ENCODE data around the gene ZNF821.
"Not testable (repeated sequence)": the region's sequence is repeated elsewhere in the genome, so short reads cannot be mapped to it uniquely, and the experiment has no call there.

Gene ZNF821

DNA sequence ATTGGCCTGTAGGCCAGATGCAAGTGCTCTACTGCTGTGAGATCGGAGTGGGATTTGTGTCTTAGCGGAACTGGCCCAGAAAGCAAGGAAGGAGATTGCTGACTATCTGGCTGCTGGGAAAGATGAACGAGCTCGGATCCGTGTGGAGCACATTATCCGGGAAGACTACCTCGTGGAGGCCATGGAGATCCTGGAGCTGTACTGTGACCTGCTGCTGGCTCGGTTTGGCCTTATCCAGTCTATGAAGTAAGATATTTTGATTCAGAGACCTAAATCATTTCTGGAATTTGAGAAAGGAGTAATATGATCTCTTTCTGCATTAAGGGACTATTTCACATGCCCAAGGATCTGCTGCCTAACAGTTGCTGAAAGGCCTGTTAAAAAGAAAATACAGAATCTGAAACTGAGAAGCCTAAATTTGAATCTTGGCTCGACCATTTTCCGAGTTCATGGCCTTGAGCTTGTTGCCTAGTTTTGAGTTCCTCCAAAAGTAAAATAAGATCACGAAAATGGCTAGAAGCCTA, 32.5 kb upstream of the ZNF821 start:
- TF ChIP-seq CTCF (IDR thresholded peaks at IDR 0.05; ENCODE audit: insufficient read depth, low read depth, low read length, missing control alignments) = no peak

DNA sequence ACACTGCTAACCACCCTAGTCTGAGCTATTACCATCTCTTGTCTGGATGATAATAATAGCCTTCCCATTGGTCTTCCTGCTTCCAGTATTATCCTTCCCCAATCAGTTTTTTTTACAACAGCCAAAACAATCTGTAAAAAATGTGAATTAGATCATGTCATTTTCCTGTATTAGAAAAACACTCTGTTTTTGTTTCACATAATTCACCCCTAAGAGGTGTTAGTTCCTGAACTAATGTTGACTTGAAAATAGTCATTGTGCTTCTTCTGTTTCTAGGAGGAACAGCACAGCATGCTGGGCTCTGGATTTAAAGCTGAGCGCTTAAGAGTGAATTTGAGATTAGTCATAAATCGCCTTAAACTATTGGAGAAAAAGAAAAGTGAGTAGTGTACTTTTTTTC, 31.4 kb upstream of the ZNF821 start:
- no peak for TF ChIP-seq CTCF (IDR thresholded peaks at IDR 0.05; ENCODE audit: insufficient read depth, low read depth, low read length, missing control alignments)
- no peak for DNase-seq (ENCODE audit: low read depth)
- H3K4me3 ChIP-seq (ENCODE audit: low read length) = no peak overlapping the region

More for the DNA sequence above, 32.5 kb upstream of the ZNF821 start:
- no peak for DNase-seq (ENCODE audit: low read depth)
- no peak overlapping the region for H3K4me3 ChIP-seq (ENCODE audit: low read length)

- no peak overlapping the region for H3K4me3 ChIP-seq (ENCODE audit: low read length)
- DNase-seq (ENCODE audit: low read depth) = no peak
- TF ChIP-seq CTCF (IDR thresholded peaks at IDR 0.05; ENCODE audit: insufficient read depth, low read depth, low read length, missing control alignments) = no peak
Observed at GRCh38 chr16:71914802-71915201, 30.8 kb upstream of the ZNF821 start.

DNA sequence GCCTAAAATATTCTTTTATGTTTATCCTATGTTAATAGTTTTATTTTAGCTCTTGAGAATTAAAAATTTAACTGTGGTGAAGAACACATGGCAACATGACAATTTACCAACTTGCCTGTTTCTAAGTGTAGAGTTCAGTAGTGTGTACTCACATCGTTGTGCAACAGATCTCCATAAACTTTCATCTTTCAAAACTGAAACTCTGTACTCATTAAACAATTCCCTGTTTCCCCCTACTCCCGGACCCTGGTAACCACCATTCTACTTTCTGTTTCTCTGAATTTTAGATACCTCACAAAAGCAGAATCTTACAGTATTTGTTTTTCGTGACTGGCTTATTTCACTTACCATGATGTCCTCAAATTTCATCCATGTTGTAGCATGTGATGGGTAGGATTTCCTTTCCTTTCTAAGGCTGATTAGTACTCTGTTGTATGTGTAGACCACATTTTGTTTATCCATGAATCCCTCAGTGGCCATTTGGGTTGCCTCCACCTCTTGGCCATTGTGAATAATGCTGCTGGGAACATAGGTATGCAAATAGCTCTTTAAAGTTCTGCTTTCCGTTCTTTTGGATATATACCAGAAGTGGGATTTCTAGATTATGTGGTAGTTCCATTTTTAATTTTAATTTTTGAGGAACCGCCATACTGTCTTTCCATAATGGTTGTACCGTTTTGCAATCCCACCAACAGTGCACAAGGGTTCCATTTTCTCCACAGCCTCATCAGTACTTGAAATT, 28.7 kb upstream of the ZNF821 start:
- no peak for DNase-seq (ENCODE audit: low read depth)
- no peak for TF ChIP-seq CTCF (IDR thresholded peaks at IDR 0.05; ENCODE audit: insufficient read depth, low read depth, low read length, missing control alignments)
- H3K4me3 ChIP-seq (ENCODE audit: low read length) = no peak overlapping the region

GRCh38 chr16:71911121-71911520, 27.1 kb upstream of the ZNF821 start:
- TF ChIP-seq CTCF (IDR thresholded peaks at IDR 0.05; ENCODE audit: insufficient read depth, low read depth, low read length, missing control alignments) = no peak
- no peak overlapping the region for H3K4me3 ChIP-seq (ENCODE audit: low read length)
- DNase-seq (ENCODE audit: low read depth) = no peak

DNA sequence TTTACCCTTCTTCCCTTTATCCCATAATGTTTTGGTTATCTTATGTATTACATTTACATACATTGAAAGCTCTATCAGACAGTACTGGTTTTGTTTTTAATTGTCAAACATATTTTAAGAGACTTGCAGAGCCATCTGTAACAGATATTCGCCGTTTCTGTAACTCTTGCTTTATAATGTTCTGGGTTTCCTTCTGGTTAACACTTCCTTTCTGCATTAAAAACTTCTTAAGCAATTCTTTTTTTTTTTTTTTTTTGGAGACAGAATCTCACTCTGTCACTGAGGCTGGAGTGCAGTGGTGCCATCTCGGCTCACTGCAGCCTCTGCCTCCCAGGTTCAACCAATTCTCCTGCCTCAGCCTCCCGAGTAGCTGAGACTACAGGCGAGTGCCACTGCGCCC, 21.8 kb upstream of the ZNF821 start:
- DNase-seq (ENCODE audit: low read depth); H3K4me3 ChIP-seq (ENCODE audit: low read length): not testable (repeated sequence)

DNA sequence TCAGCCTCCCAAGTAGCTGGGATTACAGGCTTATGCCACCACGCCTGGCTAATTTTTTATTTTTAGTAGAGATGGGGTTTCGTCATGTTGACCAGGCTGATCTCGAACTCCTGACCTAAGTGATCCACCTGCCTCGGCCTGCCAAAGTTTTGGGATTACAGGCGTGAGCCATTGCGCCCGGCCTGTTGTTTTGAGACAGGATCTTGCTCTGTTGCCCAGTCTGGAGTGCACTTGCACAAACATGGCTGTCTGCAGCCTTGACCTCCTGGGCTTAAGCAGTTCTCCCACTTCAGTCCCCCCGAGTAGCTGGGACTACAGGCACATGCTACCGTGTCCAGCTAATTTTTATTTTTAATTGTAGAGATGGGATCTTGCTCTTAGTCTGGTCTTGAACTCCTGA, 20.3 kb upstream of the ZNF821 start:
- H3K4me3 ChIP-seq (ENCODE audit: low read length) = no peak overlapping the region
- TF ChIP-seq CTCF (IDR thresholded peaks at IDR 0.05; ENCODE audit: insufficient read depth, low read depth, low read length, missing control alignments) = no peak
- DNase-seq (ENCODE audit: low read depth) = no peak

Data from epithelial cell of esophagus (primary cell).